ENCODE results near the gene MICAL3. TPM values are rescaled to one million over a fixed set of nuclear protein-coding genes. Genes with fewer than 3 reads are reported as not detected.

Gene MICAL3
- total RNA-seq, 1 experiment from 2014 or later, result 47.1 TPM

- H3K9me3 ChIP-seq (ENCODE audit: control insufficient read depth, insufficient read depth, low read depth, low read length), result no peaks in the 10 kb centered on the region
- no peaks in the 10 kb centered on the region for H3K36me3 ChIP-seq (ENCODE audit: control insufficient read depth, insufficient read depth, low read length)
- H3K27me3 ChIP-seq (ENCODE audit: control insufficient read depth, insufficient read depth, low read length), result no peaks in the 10 kb centered on the region
- no peak for DNase-seq (ENCODE audit: low read depth, low spot score)
- ChIA-PET POLR2A (interaction anchor here (0.6 kb wide), 1 partner anchor 334 kb away, joined by 3 read pairs; no protein-coding TSS in a partner anchor), CTCF (interaction anchor here (1.0 to 1.8 kb wide), 4 partner anchors 38 to 332 kb away, joined by 4 to 15 read pairs (median 6); no protein-coding TSS in a partner anchor)
- ATAC-seq, result peak; percentile 73
- peak overlapping the region in 1 of 2 experiments; percentile 13; a peak in 1 of 4 replicates for H3K4me3 ChIP-seq (ENCODE audit: low read depth in 2 of 2, low read length in 2 of 2)
- intact Hi-C loops (cut with micrococcal nuclease; ENCODE audit: unreplicated experiment) (loop anchor here (5.0 kb wide), 1 partner anchor 38 kb away; no protein-coding TSS in a partner anchor), in situ Hi-C loops (cut with HindIII; ENCODE audit: low pct_unique_long_range_greater_than_20kb, low sequenced_read_pairs) (no loop called here)
- TF ChIP-seq SIN3A (IDR thresholded peaks at IDR 0.05; ENCODE audit: borderline replicate concordance, insufficient read depth, low read depth, low read length) (no peak), POLR2AphosphoS5 (IDR thresholded peaks at IDR 0.05; ENCODE audit: low read depth, low read length) (peak; percentile 29; the same call in 1 of the 2 replicates)
- BruUV-seq (replicated peaks), result no TSS peak
- peak overlapping the region; percentile 70 for H3K27ac ChIP-seq (ENCODE audit: low read length)
- peaks cover 32% of the 10 kb centered on the region for H3K4me1 ChIP-seq (ENCODE audit: control insufficient read depth, insufficient read depth, low read length)
Observed at GRCh38 chr22:17743661-17744411, 280.5 kb downstream of the MICAL3 start.

- BruUV-seq (replicated peaks), result no TSS peak
- POLR2A ChIA-PET, result no interaction called here
Observed at GRCh38 chr22:17742527-17742902, 281.8 kb downstream of the MICAL3 start.

More at GRCh38 chr22:17742527-17742902, 281.8 kb downstream of the MICAL3 start:
- peak; percentile 27 for DNase-seq (ENCODE audit: low read depth, low spot score)
- peak; percentile 80 for ATAC-seq
- Histone ChIP-seq H3K27ac (ENCODE audit: low read length) (peak overlapping the region; percentile 70; the same call in 1 of the 2 replicates), H3K4me3 (ENCODE audit: low read depth in 2 of 2, low read length in 2 of 2) (no peak overlapping the region), H3K4me1 (ENCODE audit: control insufficient read depth, insufficient read depth, low read length) (peaks cover 32% of the 10 kb centered on the region), H3K27me3 (ENCODE audit: control insufficient read depth, insufficient read depth, low read length) (no peaks in the 10 kb centered on the region), H3K36me3 (ENCODE audit: control insufficient read depth, insufficient read depth, low read length) (no peaks in the 10 kb centered on the region), H3K9me3 (ENCODE audit: control insufficient read depth, insufficient read depth, low read depth, low read length) (no peaks in the 10 kb centered on the region)
- intact Hi-C loops (cut with micrococcal nuclease; ENCODE audit: unreplicated experiment), result loop anchor here (5.0 kb wide), 1 partner anchor 40 kb away; no protein-coding TSS in a partner anchor
- in situ Hi-C loops (cut with HindIII; ENCODE audit: low pct_unique_long_range_greater_than_20kb, low sequenced_read_pairs), result no loop called here
- TF ChIP-seq POLR2AphosphoS5 (IDR thresholded peaks at IDR 0.05; ENCODE audit: low read depth, low read length) (no peak), CTCF (IDR thresholded peaks at IDR 0.05) (peak; percentile 81), REST (IDR thresholded peaks at IDR 0.05; ENCODE audit: insufficient read depth in 1 of 2, low read depth in 2 of 2, low read length in 1 of 2) (no peak), SIN3A (IDR thresholded peaks at IDR 0.05; ENCODE audit: borderline replicate concordance, insufficient read depth, low read depth, low read length) (no peak), TCF7L2 (IDR thresholded peaks at IDR 0.05; ENCODE audit: low read depth, low read length) (no peak)
- CTCF ChIA-PET, result interaction anchor here (0.6 to 1.8 kb wide), 8 partner anchors 11 to 334 kb away, joined by 3 to 15 read pairs (median 6); no protein-coding TSS in a partner anchor

All from Panc1 (cell line).